ENCODE measurements around the gene CDK18.

CDK18 gene

DNA sequence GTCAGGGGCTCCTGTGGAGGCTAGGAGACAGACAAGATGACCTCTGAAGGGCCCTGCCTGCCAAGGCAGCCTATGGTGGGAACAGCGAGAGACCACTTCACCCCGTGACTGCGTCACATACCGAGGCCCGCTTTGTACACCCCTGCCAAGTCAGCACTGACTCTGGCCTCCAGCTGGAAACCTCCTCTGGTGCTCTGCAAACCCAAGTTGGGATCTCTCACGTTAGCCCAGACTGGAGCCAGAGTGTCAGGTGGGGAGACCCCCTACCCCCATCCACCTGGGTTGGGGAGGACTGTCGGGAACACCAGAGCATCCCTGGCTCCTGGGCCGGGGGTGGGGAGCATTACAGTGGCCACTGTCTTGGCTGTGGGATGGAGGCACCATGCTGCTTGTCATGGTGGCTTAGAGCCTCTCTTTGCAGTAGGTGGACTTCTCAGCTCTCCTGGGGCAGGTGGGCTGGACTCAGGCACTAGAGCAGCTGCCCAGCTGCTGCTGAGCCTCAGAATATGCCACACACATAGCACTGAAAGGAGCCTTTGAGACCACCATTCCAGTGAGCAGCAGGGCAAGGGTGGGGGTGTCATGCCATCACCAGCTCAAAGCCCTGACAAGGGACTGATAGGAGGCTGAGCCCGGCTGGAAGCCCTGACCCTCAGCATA lies 77.0 kb downstream of the CDK18 start:
- Histone ChIP-seq H3F3A (ENCODE audit: insufficient read depth, low read length) (no peaks in the 10 kb centered on the region), H2AFZ (ENCODE audit: low read length) (no peak overlapping the region), H3K9ac (ENCODE audit: low read length) (no peak overlapping the region), H3K9me2 (replicated peaks; ENCODE audit: insufficient read depth, low read length) (no peaks in the 10 kb centered on the region), H3K4me3 (ENCODE audit: low read length) (no peak overlapping the region), H3K27me3 (replicated peaks; ENCODE audit: insufficient read depth, low read length) (peaks cover 55% of the 10 kb centered on the region), H3K4me2 (ENCODE audit: low read depth, low read length) (no peak overlapping the region), H3K4me1 (ENCODE audit: low read length) (no peaks in the 10 kb centered on the region), H3K36me3 (replicated peaks; ENCODE audit: insufficient read depth, low read length) (no peaks in the 10 kb centered on the region), H3K9me3 (replicated peaks; ENCODE audit: insufficient read depth, low read length) (no peaks in the 10 kb centered on the region), H3K79me2 (ENCODE audit: low read length) (no peaks in the 10 kb centered on the region), H3K27ac (ENCODE audit: low read length) (no peak overlapping the region), H4K20me1 (ENCODE audit: insufficient read depth, low read length) (no peaks in the 10 kb centered on the region)
- no peak for DNase-seq
- no peak for TF ChIP-seq CTCF (IDR thresholded peaks at IDR 0.05; ENCODE audit: low read length)
- TF ChIP-seq EZH2 (optimal IDR thresholded peaks at IDR 0.05; ENCODE audit: low read depth, low read length) = no peak
- no peak for TF ChIP-seq EZH2phosphoT487 (IDR thresholded peaks at IDR 0.05; ENCODE audit: low read length)

DNA sequence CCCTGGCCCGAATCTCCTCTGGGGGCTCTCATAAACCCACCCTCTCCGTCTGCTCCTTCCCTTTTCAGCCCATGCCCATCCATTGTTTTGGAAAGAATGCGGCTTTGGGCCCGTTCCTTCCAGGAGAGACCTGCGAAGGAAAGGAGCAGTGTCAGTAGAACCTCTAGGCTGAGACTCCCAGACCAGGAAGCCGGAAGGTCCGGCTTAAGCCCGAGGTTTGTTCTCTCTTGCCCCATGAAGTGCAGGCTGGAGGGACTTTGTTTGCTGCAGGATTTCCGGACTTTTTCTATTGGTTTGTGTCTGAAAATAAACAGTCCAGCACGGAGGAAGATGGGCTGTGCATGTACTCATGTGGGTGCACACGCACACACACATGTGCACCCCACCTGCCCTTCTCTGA lies 77.6 kb downstream of the CDK18 start:
- DNase-seq = no peak
- H3K9ac ChIP-seq (ENCODE audit: low read length) = no peak overlapping the region
- H3K27me3 ChIP-seq (replicated peaks; ENCODE audit: insufficient read depth, low read length) = peaks cover 49% of the 10 kb centered on the region
- no peak overlapping the region for H2AFZ ChIP-seq (ENCODE audit: low read length)
- no peak for TF ChIP-seq EZH2phosphoT487 (IDR thresholded peaks at IDR 0.05; ENCODE audit: low read length)
- no peak for TF ChIP-seq EZH2 (optimal IDR thresholded peaks at IDR 0.05; ENCODE audit: low read depth, low read length)
- no peak for TF ChIP-seq CTCF (IDR thresholded peaks at IDR 0.05; ENCODE audit: low read length)
- H3K4me1 ChIP-seq (ENCODE audit: low read length) = no peaks in the 10 kb centered on the region
- H3F3A ChIP-seq (ENCODE audit: insufficient read depth, low read length) = no peaks in the 10 kb centered on the region
- no peaks in the 10 kb centered on the region for H3K9me3 ChIP-seq (replicated peaks; ENCODE audit: insufficient read depth, low read length)
- no peaks in the 10 kb centered on the region for H3K36me3 ChIP-seq (replicated peaks; ENCODE audit: insufficient read depth, low read length)
- no peaks in the 10 kb centered on the region for H3K79me2 ChIP-seq (ENCODE audit: low read length)
- H3K9me2 ChIP-seq (replicated peaks; ENCODE audit: insufficient read depth, low read length) = no peaks in the 10 kb centered on the region
- H4K20me1 ChIP-seq (ENCODE audit: insufficient read depth, low read length) = no peaks in the 10 kb centered on the region
- no peak overlapping the region for H3K27ac ChIP-seq (ENCODE audit: low read length)
- H3K4me2 ChIP-seq (ENCODE audit: low read depth, low read length) = no peak overlapping the region
- H3K4me3 ChIP-seq (ENCODE audit: low read length) = no peak overlapping the region
